ENCODE measurements around the gene ENDOG.
"Not testable (repeated sequence)": the region's sequence is repeated elsewhere in the genome, so short reads cannot be mapped to it uniquely, and the experiment has no call there.

The ENDOG gene

GRCh38 chr9:128818099-128818838 lies at the start of gene ENDOG:
ENDOG (plus strand) TSS chr9:128818500; CDS start chr9:128818685, 185 bp downstream.
- peak; percentile 76 for DNase-seq (ENCODE audit: low read depth)

GRCh38 chr9:128768606-128769005 lies 49.7 kb upstream of the ENDOG start:
- no peak for DNase-seq (ENCODE audit: low read depth)

- no peak for DNase-seq (ENCODE audit: low read depth)
Measured at GRCh38 chr9:128770286-128771030, 47.8 kb upstream of the ENDOG start.

GRCh38 chr9:128771094-128771721 lies 47.1 kb upstream of the ENDOG start:
- DNase-seq (ENCODE audit: low read depth) = no peak

- DNase-seq (ENCODE audit: low read depth) = peak; percentile 42
Measured at GRCh38 chr9:128771745-128772519, 46.4 kb upstream of the ENDOG start, which contains the start of gene ZER1. ZER1 (minus strand) TSS chr9:128771927; CDS start chr9:128755565, 16,362 bp downstream.

- DNase-seq (ENCODE audit: low read depth) = no peak
Measured at GRCh38 chr9:128773049-128773448, 45.3 kb upstream of the ENDOG start.

GRCh38 chr9:128774804-128775203 lies 43.5 kb upstream of the ENDOG start:
- DNase-seq (ENCODE audit: low read depth) = no peak

GRCh38 chr9:128780093-128780492 lies 38.2 kb upstream of the ENDOG start:
- DNase-seq (ENCODE audit: low read depth) = not testable (repeated sequence)

GRCh38 chr9:128781187-128782070 lies 36.9 kb upstream of the ENDOG start:
- no peak for DNase-seq (ENCODE audit: low read depth)

GRCh38 chr9:128782669-128783068 lies 35.6 kb upstream of the ENDOG start:
- DNase-seq (ENCODE audit: low read depth) = no peak

GRCh38 chr9:128785427-128785826 lies 32.9 kb upstream of the ENDOG start:
- no peak for DNase-seq (ENCODE audit: low read depth)

- no peak for DNase-seq (ENCODE audit: low read depth)
Measured at GRCh38 chr9:128786681-128787601, 31.4 kb upstream of the ENDOG start, which contains the start of gene TBC1D13. TBC1D13 (plus strand) TSS chr9:128787253; CDS start chr9:128787354, 101 bp downstream.

GRCh38 chr9:128787659-128788058 lies 30.6 kb upstream of the ENDOG start:
- no peak for DNase-seq (ENCODE audit: low read depth)

GRCh38 chr9:128788445-128788844 lies 29.9 kb upstream of the ENDOG start:
- DNase-seq (ENCODE audit: low read depth) = no peak

GRCh38 chr9:128790536-128790935 lies 27.8 kb upstream of the ENDOG start:
- DNase-seq (ENCODE audit: low read depth) = no peak

GRCh38 chr9:128792134-128792533 lies 26.2 kb upstream of the ENDOG start:
- DNase-seq (ENCODE audit: low read depth) = no peak

GRCh38 chr9:128792978-128793686 lies 25.2 kb upstream of the ENDOG start:
- no peak for DNase-seq (ENCODE audit: low read depth)

- DNase-seq (ENCODE audit: low read depth) = not testable (repeated sequence)
Measured at GRCh38 chr9:128794961-128795360, 23.3 kb upstream of the ENDOG start.

GRCh38 chr9:128798896-128799295 lies 19.4 kb upstream of the ENDOG start:
- no peak for DNase-seq (ENCODE audit: low read depth)

All from GM04503 (cell line).